GM10266 (cell line): ENCODE data around the gene ARHGEF11.

Experiments used
- DNase-seq: peaks from one replicate; pipeline ENCODE4 v3.0.0; 2012; ENCODE audit errors: extremely low spot score
- TF ChIP-seq, protein P1 (sequence below): IDR thresholded peaks from 2 replicates; pipeline ENCODE4 v1.5.1; 2012; ENCODE audit warnings: mild to moderate bottlenecking, low read depth; ENCODE audit not compliant: control insufficient read depth, insufficient read depth; ENCODE audit errors: missing control alignments

ARHGEF11 gene

DNA sequence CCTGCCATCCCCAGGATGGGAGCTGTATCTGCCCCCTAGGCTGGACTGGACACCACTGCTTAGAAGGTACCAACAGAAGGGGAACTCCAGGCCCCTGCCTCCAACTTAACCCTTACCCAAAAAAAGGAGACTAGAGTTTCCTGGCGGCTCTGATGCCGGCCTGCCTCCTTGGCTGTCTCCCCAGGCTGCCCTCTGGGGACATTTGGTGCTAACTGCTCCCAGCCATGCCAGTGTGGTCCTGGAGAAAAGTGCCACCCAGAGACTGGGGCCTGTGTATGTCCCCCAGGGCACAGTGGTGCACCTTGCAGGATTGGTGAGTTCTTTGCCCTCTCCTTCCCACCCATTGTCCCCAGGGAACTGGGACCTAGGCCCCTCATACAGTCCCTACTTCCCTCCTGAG, 133.2 kb downstream of the ARHGEF11 start:
- no peak for DNase-seq
- TF ChIP-seq, protein P1, sequence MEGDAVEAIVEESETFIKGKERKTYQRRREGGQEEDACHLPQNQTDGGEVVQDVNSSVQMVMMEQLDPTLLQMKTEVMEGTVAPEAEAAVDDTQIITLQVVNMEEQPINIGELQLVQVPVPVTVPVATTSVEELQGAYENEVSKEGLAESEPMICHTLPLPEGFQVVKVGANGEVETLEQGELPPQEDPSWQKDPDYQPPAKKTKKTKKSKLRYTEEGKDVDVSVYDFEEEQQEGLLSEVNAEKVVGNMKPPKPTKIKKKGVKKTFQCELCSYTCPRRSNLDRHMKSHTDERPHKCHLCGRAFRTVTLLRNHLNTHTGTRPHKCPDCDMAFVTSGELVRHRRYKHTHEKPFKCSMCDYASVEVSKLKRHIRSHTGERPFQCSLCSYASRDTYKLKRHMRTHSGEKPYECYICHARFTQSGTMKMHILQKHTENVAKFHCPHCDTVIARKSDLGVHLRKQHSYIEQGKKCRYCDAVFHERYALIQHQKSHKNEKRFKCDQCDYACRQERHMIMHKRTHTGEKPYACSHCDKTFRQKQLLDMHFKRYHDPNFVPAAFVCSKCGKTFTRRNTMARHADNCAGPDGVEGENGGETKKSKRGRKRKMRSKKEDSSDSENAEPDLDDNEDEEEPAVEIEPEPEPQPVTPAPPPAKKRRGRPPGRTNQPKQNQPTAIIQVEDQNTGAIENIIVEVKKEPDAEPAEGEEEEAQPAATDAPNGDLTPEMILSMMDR: no peak

DNA sequence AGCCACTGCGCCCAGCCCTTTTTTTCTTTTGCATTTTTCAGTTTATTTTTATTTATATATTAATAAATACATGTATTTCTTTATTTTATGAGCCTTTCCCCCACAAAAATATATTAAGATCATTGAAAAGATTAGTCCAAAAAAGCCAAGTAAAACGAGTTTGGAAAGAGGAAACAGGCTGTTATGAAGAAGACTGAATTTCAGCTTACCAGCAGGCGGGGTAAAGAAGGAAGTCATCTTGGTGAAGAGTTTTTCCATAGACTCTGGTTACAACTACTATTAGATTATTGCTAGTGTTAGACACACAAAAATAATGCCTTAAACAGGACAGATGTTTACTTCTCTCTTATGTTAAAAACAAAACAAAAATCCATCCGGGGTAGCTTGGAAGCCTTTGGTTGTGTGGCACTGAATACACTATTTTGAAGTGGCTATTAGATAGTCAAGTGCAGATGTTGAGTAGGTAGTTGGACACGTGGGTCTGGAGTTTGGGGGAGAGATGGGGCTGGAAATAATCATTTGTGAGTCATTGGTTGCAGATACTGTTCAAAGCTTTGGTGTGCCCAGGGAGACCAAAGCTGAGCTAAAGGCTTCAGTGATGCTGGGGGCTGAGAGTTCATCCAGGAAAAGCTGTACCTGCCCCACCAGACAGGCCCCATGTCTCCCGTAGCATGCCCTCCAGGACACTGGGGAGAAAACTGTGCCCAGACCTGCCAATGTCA, 133.8 kb downstream of the ARHGEF11 start:
- DNase-seq: no peak
- TF ChIP-seq, protein P1: no peak

DNA sequence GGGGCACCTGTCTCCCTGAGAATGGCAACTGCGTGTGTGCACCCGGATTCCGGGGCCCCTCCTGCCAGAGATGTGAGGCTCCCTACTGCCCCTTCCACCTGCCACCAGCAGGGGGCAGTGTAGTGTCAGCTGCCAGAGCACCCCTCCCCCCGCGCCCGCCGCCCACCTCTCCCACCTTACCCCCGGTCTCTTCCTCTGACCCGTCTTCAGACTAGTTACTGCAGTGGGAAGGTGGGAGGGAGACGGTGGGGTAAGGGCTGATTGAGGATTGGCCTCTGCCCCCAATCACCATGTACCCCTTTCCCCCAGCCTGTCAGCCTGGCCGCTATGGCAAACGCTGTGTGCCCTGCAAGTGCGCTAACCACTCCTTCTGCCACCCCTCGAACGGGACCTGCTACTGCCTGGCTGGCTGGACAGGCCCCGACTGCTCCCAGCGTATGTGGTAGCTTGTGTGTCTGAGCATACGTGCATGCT, 135.2 kb downstream of the ARHGEF11 start:
- peak; percentile 86 for DNase-seq

DNA sequence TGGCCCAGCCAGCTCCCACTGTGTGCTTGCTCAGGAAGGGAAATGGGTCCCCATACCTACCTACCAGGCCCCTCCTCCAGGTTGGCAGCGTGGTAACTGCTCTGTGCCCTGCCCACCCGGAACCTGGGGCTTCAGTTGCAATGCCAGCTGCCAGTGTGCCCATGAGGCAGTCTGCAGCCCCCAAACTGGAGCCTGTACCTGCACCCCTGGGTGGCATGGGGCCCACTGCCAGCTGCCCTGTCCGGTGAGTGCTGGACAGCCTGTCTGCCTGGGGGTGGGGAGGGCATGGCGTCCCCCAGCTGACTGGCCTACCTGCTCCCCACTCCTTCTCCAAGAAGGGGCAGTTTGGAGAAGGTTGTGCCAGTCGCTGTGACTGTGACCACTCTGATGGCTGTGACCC, 135.9 kb downstream of the ARHGEF11 start:
- no peak for DNase-seq

More for the DNA sequence above, 135.2 kb downstream of the ARHGEF11 start:
- TF ChIP-seq, protein P1: peak; percentile 80

DNA sequence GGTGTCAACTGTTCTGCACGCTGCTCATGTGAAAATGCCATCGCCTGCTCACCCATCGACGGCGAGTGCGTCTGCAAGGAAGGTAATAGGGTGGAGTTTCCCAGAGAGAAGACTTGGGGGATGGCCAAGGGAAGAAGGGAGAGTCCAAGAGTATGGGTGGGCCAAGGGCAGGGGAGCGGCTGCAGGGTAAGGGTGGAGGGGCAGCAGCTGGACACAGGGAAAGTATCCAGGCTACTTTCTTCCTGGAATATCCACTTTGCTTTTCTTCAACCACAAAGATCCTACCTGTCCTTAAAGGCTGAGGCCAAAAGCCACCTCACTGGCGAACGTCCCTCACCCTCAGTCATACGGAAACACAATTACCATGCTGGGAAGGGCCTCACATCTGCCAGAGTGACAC, 136.6 kb downstream of the ARHGEF11 start:
- DNase-seq: no peak
- TF ChIP-seq, protein P1: no peak

More for the DNA sequence above, 135.9 kb downstream of the ARHGEF11 start:
- TF ChIP-seq, protein P1: no peak

DNA sequence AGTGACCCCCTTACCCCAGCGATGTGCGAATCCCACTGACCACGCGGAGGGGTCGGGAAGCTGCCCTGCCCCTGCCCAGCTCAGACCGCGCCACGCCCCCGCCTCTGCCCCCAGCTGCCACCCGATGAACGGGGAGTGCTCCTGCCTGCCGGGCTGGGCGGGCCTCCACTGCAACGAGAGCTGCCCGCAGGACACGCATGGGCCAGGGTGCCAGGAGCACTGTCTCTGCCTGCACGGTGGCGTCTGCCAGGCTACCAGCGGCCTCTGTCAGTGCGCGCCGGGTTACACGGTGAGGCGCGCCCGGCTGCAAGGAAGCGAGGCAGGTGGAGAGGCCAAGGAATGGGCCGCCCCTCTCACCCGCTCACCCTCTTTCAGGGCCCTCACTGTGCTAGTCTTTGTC, 137.0 kb downstream of the ARHGEF11 start:
- DNase-seq: no peak
- TF ChIP-seq, protein P1: no peak

DNA sequence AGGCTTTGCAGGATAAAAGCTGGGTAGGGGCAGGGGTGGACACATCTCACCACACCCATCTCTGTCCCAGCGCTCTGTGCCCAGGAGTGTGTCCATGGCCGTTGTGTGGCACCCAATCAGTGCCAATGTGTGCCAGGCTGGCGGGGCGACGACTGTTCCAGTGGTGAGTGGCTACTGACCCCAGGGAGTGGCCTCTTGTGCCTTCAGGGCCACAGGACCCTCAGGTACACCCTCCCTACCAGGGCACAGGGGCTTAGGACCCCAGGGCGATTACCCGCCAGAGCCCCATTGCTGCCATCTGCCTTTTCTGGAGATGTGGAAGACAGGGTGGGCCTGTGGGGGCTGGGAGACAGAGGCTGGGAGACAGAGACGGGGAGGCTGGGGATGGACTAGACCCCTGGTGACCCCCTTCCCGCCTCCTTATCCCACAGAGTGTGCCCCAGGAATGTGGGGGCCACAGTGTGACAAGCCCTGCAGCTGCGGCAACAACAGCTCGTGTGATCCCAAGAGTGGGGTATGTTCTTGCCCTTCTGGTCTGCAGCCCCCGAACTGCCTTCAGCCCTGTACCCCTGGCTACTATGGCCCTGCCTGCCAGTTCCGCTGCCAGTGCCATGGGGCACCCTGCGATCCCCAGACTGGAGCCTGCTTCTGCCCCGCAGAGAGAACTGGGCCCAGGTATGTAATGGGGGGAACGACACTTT, 139.2 kb downstream of the ARHGEF11 start:
- DNase-seq: no peak
- TF ChIP-seq, protein P1: no peak
